Spinal cord (tissue), 10 donors: Measurements from ENCODE around the gene PIGQ. TPM values are rescaled to one million over a fixed set of nuclear protein-coding genes. Genes with fewer than 3 reads are reported as not detected.
"Not testable (repeated sequence)": the region's sequence is repeated elsewhere in the genome, so short reads cannot be mapped to it uniquely, and the experiment has no call there.

Source experiments
- DNase-seq, 6 donors: peaks; one replicate each; pipeline versions ENCODE4 v3.0.0 to v3.0.0-alpha.2; 2013 to 2015; ENCODE audit warnings: low spot score in 6 of 6, low read depth in 4 of 6
- H3K27ac ChIP-seq: one replicate; pipeline ENCODE4 v1.5.1; 2013; ENCODE audit warnings: low read depth, low read length, control low read depth
- H3K27me3 ChIP-seq: one replicate; pipeline ENCODE4 v1.6.1; 2013; ENCODE audit warnings: low read length; ENCODE audit not compliant: control insufficient read depth, insufficient read depth
- H3K36me3 ChIP-seq: one replicate; pipeline ENCODE4 v1.6.1; 2013; ENCODE audit warnings: low read length; ENCODE audit not compliant: control insufficient read depth, insufficient read depth
- H3K4me1 ChIP-seq: one replicate; pipeline ENCODE4 v1.6.1; 2013; ENCODE audit warnings: low read length; ENCODE audit not compliant: control insufficient read depth, insufficient read depth
- H3K4me3 ChIP-seq: one replicate; pipeline ENCODE4 v1.5.1; 2013; ENCODE audit warnings: low read depth, low read length, control low read depth
- H3K9me3 ChIP-seq: one replicate; pipeline ENCODE4 v1.6.1; 2013; ENCODE audit warnings: low read length; ENCODE audit not compliant: control insufficient read depth, insufficient read depth
- WGBS: methylation state at CpG from one replicate; pipeline ENCODE4 v1.1.5; 2013; ENCODE audit warnings: missing lambda C conversion rate; ENCODE audit not compliant: insufficient coverage; 5-methylcytosine and 5-hydroxymethylcytosine counted together
- polyA plus RNA-seq, 2 donors: library from polyadenylated mRNA; unstranded; fragments of 120-200 nt; gene quantifications; one replicate each; pipeline ENCODE4 v1.2.1, GENCODE V29; 2013; ENCODE audit not compliant: insufficient read length in 2 of 2
- total RNA-seq, 2 donors: library from RNA; depleted of rRNA in 1 of 2; stranded (reverse); fragments of 120-200 nt in 1 of 2; fragments of >200 nt in 1 of 2; gene quantifications; one replicate each; pipeline versions ENCODE4 v1.2.3 to v1.2.4, GENCODE V29; 2013 to 2014
- donor health status: healthy.

Gene PIGQ
- total and polyA plus RNA-seq, 4 donors = 19.1 to 85.7 (median 53.7) TPM

DNA sequence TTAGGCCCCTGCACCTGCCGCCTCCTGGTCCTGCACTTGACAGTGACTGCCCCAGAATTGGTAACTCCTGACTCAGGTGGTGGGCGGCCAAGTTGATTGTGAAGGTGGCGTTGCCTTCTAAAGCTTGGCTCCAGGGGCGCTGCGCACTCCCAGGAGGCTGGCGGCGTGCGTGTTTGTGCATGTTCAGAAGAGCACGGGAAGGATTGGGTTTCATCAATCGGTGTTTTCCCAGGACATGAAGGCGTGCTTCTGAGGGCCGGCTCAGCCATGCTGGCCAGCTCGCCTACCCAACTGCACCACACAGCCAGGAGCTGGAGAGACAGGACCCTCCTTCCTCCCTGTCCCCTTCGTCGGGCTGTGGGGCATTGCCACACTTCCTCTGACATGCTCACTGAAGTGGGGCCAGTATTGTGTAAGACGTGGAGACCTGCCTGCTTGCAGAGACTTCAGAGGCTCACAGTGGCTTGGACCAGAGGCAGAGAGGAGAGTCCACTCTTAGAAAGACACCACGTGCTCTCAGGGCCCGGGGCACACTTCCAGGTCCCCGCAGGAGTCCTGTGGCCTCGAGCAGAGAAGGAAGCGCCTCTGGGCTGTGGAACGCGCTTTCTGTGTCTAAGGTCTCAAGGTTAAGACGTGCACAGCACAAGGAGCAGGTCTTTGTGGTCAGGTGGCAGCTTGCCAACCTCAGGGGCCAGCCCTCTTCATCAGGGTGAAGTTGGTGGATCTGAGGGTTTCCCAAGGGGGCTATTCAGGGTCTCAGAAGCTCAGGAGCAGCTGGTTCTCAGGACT is 22.9 kb downstream of the PIGQ start:
- Histone ChIP-seq H3K27ac (no peak overlapping the region), H3K36me3 (peaks cover 49% of the 10 kb centered on the region), H3K4me3 (no peak overlapping the region), H3K9me3 (no peaks in the 10 kb centered on the region), H3K4me1 (peaks cover 50% of the 10 kb centered on the region), H3K27me3 (no peaks in the 10 kb centered on the region)
- 63% methylated on average over 20 of the region's 24 CpGs for WGBS
- peak in 1 of 6 donors; percentile 69 for DNase-seq

DNA sequence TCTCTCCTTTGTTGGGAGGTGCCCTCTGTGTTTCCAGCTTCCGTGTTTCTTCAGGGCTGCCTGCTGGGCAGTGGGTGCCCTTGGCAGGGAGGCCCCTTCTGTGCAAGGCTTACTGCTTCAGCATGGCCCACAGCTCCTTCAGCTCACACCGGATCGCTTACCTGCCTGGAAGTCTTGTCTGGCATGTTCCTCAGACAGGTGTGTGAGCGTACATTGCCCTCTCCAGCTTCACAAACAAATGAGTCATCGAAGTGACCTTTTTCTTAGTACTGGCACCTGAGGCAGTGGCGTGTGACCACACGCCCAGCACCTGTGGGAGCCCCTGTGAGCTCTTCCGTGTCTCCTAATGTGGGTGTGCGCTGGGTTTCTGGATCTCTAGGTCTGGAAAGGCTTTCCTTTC is 23.6 kb downstream of the PIGQ start:
- no peak for DNase-seq
- Histone ChIP-seq H3K9me3 (no peaks in the 10 kb centered on the region), H3K27me3 (no peaks in the 10 kb centered on the region), H3K4me1 (peaks cover 43% of the 10 kb centered on the region), H3K36me3 (peaks cover 50% of the 10 kb centered on the region), H3K4me3 (no peak overlapping the region), H3K27ac (no peak overlapping the region)
- 88% methylated on average over 9 of the region's 9 CpGs for WGBS

DNA sequence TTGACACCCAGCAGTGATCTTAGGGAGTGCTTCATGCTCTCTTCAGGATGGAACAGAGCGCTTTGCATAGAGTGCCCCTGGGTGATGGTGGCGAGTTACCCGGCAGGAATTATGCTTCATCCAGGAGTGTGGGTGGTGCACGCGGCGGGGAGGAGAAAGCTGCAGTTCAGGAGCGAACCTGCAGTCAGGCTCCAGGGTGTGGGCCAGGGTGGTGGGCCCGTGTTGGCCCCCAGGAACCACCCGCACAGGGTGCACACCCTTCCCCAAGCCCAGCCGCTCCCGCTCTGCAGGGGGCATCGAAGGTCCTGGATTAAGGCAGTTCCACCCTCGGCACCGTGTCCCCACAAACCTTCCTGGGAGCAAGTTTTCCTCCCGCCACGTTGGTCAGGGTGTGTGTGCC is 24.0 kb downstream of the PIGQ start:
- H3K36me3 ChIP-seq = peaks cover 54% of the 10 kb centered on the region
- H3K27ac ChIP-seq = no peak overlapping the region
- H3K4me1 ChIP-seq = peaks cover 40% of the 10 kb centered on the region
- no peaks in the 10 kb centered on the region for H3K9me3 ChIP-seq
- DNase-seq = no peak
- no peaks in the 10 kb centered on the region for H3K27me3 ChIP-seq
- H3K4me3 ChIP-seq = no peak overlapping the region
- 92% methylated on average over 16 of the region's 16 CpGs for WGBS

DNA sequence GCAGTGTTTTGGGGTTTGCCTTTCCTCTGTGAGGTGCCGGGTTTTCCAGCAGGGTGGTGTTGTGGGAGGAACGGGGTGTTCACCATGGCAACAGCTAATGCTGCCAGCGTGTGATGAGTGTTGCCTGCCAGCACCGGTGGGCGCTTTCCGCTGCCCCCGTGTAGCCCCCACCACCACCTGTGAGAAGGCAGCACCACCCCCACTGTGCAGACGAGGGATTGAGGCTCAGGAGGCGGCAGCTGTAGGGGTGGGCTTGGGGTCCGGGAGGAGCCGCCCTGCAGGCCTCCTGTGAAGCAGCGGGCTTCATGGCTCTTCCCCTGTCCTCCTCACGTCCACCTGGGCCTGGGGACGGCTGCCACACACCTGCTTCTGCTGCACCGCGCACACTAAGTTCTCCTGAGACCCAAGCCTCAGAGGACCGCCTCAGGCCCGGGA is 25.3 kb downstream of the PIGQ start:
- peaks cover 40% of the 10 kb centered on the region for H3K4me1 ChIP-seq
- 74% methylated on average over 7 of the region's 18 CpGs for WGBS
- no peaks in the 10 kb centered on the region for H3K9me3 ChIP-seq
- no peak overlapping the region for H3K4me3 ChIP-seq
- H3K27ac ChIP-seq = no peak overlapping the region
- peaks cover 64% of the 10 kb centered on the region for H3K36me3 ChIP-seq
- DNase-seq = no peak
- no peaks in the 10 kb centered on the region for H3K27me3 ChIP-seq

DNA sequence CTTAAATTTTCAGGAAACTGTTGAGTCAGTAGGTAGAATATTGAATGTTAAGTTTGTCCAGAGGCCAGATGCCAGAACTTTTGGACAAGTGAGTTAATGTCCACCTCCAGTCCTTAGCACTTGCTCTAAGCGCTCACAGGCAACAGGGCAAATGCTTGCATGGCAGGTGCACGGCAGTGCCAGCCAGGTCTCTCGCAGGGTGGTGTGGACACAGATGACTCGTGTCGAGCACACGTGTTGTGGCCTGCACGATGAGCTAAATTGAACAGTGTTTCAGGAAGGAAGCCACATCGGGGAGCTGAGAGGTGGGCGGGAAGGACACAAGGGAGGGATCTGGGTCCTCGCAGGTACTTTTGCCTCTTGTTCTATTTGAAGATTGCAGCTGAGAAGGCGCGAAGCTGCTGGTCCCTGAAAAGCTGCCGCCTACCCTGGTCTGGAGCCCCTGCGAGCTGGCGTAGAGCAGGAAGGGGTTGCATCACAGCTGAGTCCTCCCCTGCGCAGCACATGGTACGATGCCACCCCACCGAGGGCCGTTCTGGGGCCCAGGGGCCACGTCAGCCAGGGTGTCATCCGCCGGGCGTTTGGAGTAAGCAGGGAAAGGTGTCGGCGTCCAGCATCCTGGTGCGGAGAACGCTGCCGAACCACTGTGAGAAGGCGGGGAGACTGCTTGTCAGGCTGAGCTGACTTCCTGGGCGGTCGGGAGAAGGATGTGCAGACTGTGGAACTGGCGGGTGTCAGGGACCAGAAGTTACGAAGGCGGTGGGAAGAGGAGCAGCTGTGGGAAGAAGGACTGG is 26.4 kb downstream of the PIGQ start:
- 95% methylated on average over 34 of the region's 34 CpGs for WGBS
- Histone ChIP-seq H3K36me3 (peaks cover 72% of the 10 kb centered on the region), H3K4me1 (peaks cover 32% of the 10 kb centered on the region), H3K4me3 (no peak overlapping the region), H3K27ac (no peak overlapping the region), H3K9me3 (no peaks in the 10 kb centered on the region), H3K27me3 (no peaks in the 10 kb centered on the region)
- no peak for DNase-seq

DNA sequence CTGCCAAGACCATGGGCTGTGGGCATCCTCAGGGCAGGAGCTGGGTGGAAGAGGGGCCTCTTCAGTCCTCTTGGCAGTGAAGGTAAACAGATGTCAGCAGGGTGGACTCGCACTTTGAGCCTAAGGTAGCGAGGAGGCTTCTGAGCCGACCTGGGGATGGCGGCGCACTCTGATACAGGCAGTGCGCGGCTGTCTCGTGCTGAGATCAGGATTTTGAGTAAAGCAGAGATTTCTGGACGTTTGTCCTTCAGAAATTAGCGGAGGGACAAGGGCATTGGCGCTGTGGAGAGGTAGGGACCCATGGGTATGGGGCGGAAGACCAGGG is 26.9 kb downstream of the PIGQ start:
- Histone ChIP-seq H3K4me1 (peaks cover 27% of the 10 kb centered on the region), H3K27ac (no peak overlapping the region), H3K4me3 (no peak overlapping the region), H3K36me3 (peaks cover 77% of the 10 kb centered on the region), H3K9me3 (no peaks in the 10 kb centered on the region), H3K27me3 (no peaks in the 10 kb centered on the region)
- 96% methylated on average over 11 of the region's 12 CpGs for WGBS
- DNase-seq = no peak

DNA sequence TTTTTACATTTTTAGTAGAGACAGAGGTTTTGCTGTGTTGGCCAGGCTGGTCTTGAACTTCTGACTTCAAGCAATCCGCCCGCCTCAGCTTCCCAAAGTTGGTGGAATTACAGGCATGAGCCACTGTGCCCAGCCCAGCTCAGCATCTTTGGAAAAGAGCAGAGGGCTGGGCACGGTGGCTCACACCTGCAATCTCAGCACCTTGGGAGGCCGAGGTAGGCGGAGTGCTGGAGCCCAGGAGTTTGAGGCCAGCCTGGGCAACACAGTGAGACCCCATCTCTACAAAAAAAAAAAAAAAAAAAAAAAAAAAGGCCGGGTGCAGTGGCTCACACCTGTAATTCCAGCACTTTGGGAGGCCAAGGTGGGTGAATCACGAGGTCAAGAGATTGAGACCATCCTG is 27.9 kb downstream of the PIGQ start:
- not testable (repeated sequence) for DNase-seq, H3K4me3 ChIP-seq, H3K27me3 ChIP-seq, H3K27ac ChIP-seq, H3K9me3 ChIP-seq
- Histone ChIP-seq H3K4me1 (peaks cover 18% of the 10 kb centered on the region), H3K36me3 (peaks cover 69% of the 10 kb centered on the region)
- 97% methylated on average over 3 of the region's 7 CpGs for WGBS

DNA sequence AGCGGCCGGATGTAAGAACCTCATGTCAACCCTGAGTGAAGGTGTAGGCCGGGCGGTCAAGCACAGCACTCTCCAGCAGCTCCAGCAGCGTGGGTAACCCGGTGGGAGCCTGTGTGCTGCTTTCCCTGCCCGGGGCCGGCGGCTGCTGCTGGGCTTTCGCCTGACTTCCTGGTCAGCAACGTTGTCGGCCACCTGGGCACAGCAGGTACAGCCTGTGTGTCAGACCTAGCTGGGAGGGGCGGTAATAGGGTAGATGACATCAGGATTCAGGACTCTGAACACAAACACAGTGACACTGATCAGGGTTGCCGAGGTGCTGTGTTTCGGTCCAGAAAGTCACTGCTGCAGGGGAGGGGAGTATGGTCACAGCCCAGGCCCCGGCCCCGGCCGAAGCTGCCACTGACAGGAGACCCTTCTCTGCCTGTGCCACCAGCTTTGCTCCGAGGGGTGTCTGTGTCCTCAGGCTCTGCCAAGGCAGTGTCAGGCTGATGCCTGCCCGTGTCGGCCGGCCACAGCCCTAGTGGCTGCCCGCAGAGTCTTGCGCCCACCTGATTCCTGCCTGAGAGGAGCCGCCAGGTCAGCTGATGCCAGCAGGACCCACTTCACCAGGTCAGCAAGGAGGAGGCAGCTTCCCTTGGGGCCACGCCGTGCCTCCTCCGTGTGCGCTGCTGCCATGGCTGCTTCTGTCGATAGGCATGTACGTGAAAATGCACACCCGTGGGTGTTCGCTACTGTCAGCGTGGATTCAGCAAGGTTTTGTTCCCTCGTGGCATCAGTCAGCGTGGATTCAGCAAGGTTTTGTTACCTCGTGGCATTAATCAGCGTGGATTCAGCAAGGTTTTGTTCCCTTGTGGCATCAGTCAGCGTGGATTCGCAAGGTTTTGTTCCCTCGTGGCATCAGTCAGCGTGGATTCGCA is 29.3 kb downstream of the PIGQ start:
- no peak for DNase-seq
- Histone ChIP-seq H3K9me3 (no peaks in the 10 kb centered on the region), H3K4me1 (peaks cover 3% of the 10 kb centered on the region), H3K27me3 (no peaks in the 10 kb centered on the region), H3K27ac (no peak overlapping the region), H3K36me3 (peaks cover 57% of the 10 kb centered on the region), H3K4me3 (no peak overlapping the region)
- WGBS = 96% methylated on average over 35 of the region's 43 CpGs

DNA sequence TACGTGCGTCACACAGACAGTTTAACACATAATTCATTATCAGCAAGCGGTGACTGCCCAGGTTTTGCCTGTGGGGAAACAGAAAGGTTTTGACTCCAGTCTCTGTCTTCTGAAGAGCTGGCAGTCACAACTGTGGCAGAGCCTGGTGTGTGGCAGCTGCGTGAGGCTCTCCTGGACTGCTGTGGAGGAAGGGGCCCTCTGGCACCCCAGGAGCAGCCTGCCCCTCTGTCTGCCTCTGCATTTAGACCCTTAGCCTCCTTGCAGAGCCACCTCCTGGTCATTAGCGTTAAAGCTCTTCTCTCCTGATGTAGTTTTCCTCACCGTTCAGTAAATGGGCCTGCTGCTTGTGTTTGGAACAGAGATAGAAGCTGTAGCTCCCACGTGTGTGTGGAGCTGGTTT is 31.0 kb downstream of the PIGQ start:
- Histone ChIP-seq H3K27ac (no peak overlapping the region), H3K27me3 (no peaks in the 10 kb centered on the region), H3K36me3 (peaks cover 55% of the 10 kb centered on the region), H3K9me3 (peaks cover 3% of the 10 kb centered on the region), H3K4me3 (no peak overlapping the region), H3K4me1 (no peaks in the 10 kb centered on the region)
- 74% methylated on average over 3 of the region's 7 CpGs for WGBS
- no peak for DNase-seq
